Fibroblast of gingiva (primary cell): ENCODE measurements around the gene ATP6V1G1.
"Not testable (repeated sequence)": the region's sequence is repeated elsewhere in the genome, so short reads cannot be mapped to it uniquely, and the experiment has no call there.

Experiments used
- DNase-seq: peaks from one replicate; pipeline ENCODE4 v3.0.0-alpha.2; 2011; ENCODE audit warnings: low read depth

ATP6V1G1 gene, protein sequence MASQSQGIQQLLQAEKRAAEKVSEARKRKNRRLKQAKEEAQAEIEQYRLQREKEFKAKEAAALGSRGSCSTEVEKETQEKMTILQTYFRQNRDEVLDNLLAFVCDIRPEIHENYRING

DNA sequence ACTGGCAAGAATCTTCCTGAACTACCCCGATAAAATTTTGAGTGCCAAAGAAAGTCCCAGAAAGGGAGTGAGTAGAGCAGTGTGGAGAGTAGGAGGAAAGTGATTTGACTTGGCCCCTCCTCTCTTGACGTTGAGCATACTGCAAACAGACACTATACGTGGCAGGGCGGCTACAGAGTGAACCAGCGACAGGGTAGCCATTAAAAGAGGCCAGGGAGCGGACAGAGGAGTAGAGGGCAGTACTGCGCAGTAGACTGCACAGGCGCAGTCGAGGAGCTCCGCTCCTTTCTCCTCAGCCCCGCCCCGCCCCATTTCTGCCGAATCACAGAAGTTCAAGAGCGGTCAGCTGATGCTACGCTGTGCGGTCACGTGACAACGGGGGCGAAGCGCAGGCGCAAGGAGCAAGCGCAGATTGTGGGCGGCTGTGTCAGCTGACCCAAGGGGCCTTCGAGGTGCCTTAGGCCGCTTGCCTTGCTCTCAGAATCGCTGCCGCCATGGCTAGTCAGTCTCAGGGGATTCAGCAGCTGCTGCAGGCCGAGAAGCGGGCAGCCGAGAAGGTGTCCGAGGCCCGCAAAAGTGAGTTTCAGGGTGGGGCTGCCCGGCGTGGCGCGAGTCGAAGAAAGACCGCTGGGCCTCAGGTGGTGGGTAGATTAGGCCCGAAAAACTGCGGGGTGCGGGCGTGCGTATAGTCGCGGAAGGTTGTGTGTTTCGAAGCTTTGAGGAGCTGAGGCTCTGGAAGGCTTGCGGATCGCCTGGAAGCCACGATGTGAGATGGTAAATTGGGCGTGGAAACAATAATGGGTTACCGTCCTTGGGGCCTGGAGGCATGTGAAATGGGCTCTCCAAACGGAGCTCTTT lies at the start of gene ATP6V1G1:
TSS of gene ATP6V1G1 (plus strand) at position 425 of the 858 bp plus-strand sequence. CDS start at position 495, 70 bp downstream.
- peak; percentile 99 for DNase-seq

GRCh38 chr9:114538241-114538640 lies 49.3 kb upstream of the ATP6V1G1 start:
- no peak for DNase-seq

- no peak for DNase-seq
Observed at GRCh38 chr9:114539701-114540380, 47.7 kb upstream of the ATP6V1G1 start.

GRCh38 chr9:114545055-114545454 lies 42.5 kb upstream of the ATP6V1G1 start:
- no peak for DNase-seq

GRCh38 chr9:114546851-114547250 lies 40.7 kb upstream of the ATP6V1G1 start:
- DNase-seq = no peak

- no peak for DNase-seq
Observed at GRCh38 chr9:114549697-114550330, 37.8 kb upstream of the ATP6V1G1 start.

DNA sequence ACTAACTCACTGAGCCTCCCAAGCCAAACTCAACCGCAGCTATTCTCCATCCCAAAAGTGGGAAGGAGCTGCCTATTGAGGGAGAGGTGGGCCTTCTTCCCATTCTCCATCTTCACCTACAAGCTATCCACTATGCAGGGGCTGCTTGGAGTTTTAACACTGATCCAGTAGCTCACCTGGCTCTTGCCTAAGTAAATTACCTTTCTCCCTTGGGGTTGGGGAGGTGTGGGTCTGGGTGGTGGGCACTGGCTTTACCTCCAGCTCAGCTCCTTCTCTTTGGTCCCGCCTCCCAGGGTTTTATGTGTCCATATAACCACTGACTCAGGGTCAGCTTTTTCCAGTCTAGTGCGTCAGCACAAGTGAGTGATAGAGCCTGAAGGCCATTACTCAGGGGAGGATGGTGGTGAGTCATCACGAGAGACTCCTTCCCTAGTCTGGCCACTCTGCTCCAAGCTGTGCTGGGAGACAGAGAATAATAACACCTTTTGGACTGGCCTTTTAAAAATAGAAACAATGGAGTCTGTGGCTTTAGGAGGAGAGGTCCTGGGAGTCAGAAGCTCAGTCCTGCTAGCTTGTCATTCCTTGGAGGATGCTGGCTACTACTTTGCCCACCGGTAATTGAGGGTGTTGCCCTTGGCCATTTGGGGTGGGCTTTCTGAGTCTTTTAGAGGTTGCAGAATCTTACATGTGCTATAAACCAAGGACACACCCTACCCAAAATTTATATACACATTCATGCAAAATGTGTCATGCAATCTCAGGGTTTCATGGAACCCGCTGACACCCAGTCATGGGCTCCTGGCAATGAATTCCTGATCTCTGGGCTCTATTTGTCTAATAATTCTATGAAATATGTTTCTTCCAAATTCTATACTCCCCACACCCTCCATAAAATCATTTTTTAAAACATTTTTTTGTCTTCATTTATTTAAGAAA lies 35.6 kb upstream of the ATP6V1G1 start:
- peak; percentile 86 for DNase-seq

DNA sequence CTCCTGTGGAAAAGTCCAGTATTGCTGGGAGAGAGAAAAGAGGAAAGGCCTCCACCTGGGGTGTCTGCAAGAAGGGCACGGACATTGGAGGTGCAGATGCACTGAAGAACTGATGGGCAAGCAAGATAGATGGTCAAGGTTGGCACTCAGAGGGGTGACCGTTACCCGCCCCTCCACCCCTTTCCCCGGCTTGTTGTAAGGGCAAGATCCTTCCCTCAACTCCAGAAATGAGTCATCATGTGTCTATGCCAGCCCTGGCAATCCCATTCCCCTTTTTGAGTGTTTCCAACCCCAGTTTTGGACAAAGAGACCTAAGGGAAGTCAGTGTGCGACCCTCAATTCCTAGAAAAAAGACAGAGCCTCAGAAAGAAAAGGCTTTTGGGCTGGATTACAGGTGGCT lies 34.9 kb upstream of the ATP6V1G1 start:
- no peak for DNase-seq

DNA sequence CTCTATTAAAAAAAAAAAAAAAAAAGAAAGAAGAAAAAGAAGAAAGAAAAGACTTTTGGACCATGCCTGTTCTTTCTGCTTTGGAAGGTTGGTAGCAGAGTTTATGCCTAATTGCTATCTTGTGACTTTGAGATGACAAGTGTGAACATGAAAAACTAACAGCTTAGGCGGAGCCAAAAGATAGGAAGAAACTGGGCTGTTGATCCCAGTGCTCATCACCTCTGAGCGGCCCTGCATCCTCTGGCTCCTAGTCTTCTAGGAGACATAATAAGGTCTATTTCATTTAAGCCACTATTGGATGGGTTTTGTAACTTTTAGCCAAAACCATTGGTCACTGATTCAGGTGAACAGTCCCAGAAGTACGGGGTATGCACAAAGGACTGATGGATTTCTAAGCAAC lies 34.4 kb upstream of the ATP6V1G1 start:
- no peak for DNase-seq

DNA sequence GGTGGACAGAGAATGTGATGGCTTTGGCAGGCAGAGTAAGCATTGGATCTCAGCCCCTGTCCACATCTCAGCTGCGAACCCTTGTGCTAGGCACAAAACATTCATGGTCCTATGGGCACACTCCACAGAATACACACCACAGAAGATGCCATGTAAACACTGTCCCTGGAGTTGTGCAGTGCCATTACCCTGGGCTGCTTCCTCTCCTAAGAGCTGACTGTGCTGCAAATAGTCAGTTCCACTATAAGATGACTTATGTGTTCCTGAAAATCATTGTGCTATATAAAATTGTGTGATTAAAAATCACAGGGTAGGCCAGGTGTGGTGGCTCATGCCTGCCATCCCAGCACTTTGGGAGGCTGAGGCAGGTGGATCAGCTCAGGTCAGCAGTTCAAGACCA lies 31.9 kb upstream of the ATP6V1G1 start:
- no peak for DNase-seq

DNA sequence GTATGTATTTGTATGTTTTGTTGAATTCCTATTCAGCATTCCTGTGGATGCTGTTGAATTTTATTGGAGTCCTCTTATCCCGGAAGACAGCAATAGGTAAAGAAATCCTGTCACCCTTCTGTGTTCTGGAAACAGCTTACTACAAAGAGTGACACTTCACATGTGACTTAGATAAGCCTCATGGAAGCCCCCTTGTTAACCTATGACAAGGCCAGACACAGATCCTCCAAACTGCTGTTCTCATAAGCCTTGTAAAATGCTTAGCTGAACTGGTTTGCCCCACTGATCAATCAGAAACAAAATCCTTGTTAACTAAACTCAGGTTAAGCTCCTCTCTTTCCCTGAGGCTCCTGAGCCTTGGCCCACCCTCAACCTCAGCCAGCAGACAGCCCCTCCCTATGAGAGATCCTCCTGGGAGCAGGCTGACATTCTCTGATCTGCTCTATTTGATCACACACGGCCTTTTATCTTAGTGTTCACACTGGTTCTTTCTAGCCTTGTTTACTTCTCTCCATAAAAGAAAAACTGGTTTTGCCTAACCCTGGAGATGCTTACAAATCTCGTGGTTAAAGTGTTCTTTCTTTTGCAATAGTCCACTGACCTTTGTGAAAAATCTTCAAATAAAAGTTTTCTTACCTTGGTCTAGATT lies 29.4 kb upstream of the ATP6V1G1 start:
- DNase-seq = no peak

- no peak for DNase-seq
Observed at GRCh38 chr9:114559830-114560513, 27.6 kb upstream of the ATP6V1G1 start.

- no peak for DNase-seq
Observed at GRCh38 chr9:114560956-114561355, 26.6 kb upstream of the ATP6V1G1 start.

DNA sequence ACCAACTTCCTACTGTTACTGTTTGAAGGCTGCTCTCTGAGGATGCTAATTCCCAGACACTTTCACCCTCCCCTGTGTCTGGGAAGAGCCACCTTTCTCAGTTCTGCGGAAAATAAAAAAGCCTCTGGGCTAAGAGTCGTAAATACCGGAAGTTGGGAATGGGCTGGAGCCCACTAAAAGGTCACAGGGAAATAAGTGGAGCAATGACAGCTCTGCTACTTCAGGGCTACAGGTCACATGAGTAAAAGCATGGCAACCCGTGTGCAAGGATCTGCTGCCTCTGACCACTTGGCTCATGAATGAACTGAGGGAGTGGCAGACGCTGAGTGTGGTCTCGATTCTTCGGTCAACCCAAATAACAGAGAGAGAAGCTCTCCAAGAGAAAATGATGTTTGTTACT lies 25.8 kb upstream of the ATP6V1G1 start:
- no peak for DNase-seq

- no peak for DNase-seq
Observed at GRCh38 chr9:114565204-114565603, 22.4 kb upstream of the ATP6V1G1 start.

GRCh38 chr9:114570742-114571141 lies 16.8 kb upstream of the ATP6V1G1 start:
- no peak for DNase-seq

DNA sequence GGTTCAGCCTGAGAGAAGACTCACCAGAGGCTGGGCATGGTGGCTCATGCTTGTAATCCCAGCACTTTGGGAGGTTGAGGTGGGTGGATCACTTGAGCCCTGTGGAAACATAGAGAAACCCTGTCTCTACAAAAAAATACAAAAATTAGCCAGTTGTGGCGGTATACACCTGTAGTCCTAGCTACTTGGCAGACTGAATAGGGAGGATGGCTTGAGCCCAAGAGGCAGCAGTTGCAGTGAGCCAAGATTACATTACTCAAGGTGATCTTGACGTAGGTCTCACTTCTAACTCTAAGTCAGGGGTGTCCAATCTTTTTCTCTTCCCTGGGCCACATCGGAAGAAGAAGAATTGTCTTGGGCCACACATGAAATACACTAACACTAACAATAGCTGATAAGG lies 16.2 kb upstream of the ATP6V1G1 start:
- DNase-seq = no peak

- DNase-seq = no peak
Observed at GRCh38 chr9:114572199-114572598, 15.4 kb upstream of the ATP6V1G1 start.

DNA sequence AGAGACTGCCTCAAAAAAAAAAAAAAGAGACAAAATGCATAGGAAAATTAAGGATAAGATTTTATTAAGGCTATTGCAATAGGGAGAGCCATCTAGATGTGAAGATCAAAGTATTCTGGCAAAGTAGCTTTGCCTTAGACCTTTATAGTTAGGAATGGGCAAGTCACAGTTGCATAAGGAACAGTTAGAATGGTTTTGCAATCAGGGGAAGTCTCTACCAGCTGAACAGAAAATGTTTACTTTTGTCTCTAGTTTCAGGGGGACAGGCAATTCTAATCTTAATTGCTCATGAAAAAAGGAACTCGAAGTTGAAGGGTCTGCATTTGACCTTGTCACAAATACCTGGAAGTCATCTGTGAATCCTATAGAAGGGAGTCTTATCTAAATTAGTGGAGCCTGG lies 13.1 kb upstream of the ATP6V1G1 start:
- no peak for DNase-seq

DNA sequence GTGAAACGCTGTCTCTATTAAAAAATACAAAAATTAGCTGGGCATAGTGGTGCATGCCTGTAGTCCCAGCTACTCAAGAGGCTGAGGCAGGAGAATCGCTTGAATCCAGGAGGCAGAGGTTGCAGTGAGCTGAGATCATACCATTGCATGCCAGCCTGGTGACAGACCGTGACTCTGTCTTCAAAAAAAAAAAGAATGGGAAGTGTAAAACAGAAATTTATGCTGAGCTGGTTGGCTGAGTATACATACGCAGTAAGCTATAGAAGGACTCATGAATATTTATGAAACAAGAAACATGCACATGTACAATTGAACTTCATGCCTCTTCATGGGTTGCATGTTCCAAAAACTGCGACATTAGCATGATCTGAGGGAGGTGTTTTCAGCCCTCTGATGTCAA lies 10.8 kb upstream of the ATP6V1G1 start:
- not testable (repeated sequence) for DNase-seq
